ENCODE results near the gene HPCAL1. TPM values are rescaled to one million over a fixed set of nuclear protein-coding genes. Genes with fewer than 3 reads are reported as not detected.

Gene HPCAL1
- total RNA-seq, 6 experiments from 2014 or later, result 23.1 to 68.8 (median 29.1) TPM

DNA sequence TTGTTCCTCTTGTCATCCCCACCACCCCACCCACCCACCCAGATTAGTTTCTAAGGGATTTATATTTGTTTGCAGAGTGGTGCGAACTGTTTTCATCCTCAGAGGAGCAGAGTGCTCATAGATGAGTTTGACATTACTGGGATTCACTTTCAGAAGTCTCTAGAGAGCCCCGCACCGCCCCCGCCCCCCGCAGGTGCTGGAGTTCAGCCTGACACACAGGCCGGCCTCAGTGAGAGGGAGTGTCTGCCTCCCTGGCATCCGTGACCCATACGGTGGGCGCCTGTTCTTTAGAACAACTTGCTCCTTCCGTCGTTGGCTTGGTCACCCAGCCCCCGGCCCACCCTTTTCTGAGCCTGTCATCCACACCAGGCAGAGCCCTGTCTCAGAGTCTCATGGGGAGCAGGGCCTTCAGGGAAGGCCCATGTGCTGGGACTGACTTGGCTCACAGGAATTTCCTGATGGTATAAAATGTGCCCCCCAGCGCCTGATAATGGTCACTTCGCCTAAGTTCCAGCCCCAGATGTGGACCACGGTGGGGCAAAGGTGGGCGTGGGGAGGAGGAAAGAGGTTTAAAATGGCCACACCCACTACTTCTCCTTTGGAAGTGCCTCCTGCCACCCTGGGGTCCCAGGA is 44.3 kb downstream of the HPCAL1 start:
- DNase-seq, result peak in 1 of 3 donors; percentile 34
- Histone ChIP-seq H3K9me3 (no peaks in the 10 kb centered on the region), H3K27ac (peak overlapping the region in 1 of 3 donors; percentile 22), H3K4me3 (no peak overlapping the region), H3K27me3 (no peaks in the 10 kb centered on the region), H3K4me1 (peaks cover 0 to 21% (median 8%) of the 10 kb centered on the region in 4 donors), H3K36me3 (no peaks in the 10 kb centered on the region)
- intact Hi-C loops (cut with DNase I), result no loop called here
- ATAC-seq, result no peak
- TF ChIP-seq, protein P1, sequence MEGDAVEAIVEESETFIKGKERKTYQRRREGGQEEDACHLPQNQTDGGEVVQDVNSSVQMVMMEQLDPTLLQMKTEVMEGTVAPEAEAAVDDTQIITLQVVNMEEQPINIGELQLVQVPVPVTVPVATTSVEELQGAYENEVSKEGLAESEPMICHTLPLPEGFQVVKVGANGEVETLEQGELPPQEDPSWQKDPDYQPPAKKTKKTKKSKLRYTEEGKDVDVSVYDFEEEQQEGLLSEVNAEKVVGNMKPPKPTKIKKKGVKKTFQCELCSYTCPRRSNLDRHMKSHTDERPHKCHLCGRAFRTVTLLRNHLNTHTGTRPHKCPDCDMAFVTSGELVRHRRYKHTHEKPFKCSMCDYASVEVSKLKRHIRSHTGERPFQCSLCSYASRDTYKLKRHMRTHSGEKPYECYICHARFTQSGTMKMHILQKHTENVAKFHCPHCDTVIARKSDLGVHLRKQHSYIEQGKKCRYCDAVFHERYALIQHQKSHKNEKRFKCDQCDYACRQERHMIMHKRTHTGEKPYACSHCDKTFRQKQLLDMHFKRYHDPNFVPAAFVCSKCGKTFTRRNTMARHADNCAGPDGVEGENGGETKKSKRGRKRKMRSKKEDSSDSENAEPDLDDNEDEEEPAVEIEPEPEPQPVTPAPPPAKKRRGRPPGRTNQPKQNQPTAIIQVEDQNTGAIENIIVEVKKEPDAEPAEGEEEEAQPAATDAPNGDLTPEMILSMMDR (IDR thresholded peaks at IDR 0.05), result no peak
- no peak for TF ChIP-seq POLR2A (IDR thresholded peaks at IDR 0.05)
- 71% methylated on average over 6 of the region's 16 CpGs for WGBS (ENCODE audit: insufficient coverage, low coverage, low lambda C conversion rate, missing lambda C conversion rate)

DNA sequence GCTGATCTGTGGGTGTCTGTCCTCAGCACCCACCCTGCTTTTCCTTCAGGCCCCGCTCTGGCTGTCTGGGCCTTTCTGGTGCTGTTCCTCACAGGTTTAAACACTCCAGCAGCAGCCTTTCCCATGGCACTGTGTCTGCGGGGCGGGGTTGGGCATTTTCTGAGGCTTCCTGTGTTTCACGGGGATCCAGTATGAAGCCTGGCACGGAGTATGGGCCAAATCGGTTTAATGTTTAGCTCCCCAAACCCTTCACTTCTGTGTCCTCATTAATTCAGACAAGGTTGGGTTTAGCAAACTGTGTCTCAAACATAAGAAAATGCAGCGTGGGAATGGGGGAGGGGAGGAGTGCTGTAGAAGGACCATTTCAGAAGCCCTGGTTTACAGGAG is 44.9 kb downstream of the HPCAL1 start:
- H3K27ac ChIP-seq, result peak overlapping the region in 1 of 3 donors; percentile 22
- H3K27me3 ChIP-seq, result no peaks in the 10 kb centered on the region
- WGBS (ENCODE audit: insufficient coverage, low coverage, low lambda C conversion rate, missing lambda C conversion rate), result 41% methylated on average over 6 of the region's 7 CpGs
- H3K9me3 ChIP-seq, result no peaks in the 10 kb centered on the region
- TF ChIP-seq, protein P1 (IDR thresholded peaks at IDR 0.05), result no peak
- no peak for TF ChIP-seq POLR2A (IDR thresholded peaks at IDR 0.05)
- no peak overlapping the region for H3K4me3 ChIP-seq
- DNase-seq (peak in 2 of 3 donors; percentile 44 to 64), ATAC-seq (peak; percentile 68 to 78 (median 74))
- no peaks in the 10 kb centered on the region for H3K36me3 ChIP-seq
- H3K4me1 ChIP-seq, result peaks cover 0 to 21% (median 8%) of the 10 kb centered on the region in 4 donors
- intact Hi-C loops (cut with DNase I), result no loop called here

DNA sequence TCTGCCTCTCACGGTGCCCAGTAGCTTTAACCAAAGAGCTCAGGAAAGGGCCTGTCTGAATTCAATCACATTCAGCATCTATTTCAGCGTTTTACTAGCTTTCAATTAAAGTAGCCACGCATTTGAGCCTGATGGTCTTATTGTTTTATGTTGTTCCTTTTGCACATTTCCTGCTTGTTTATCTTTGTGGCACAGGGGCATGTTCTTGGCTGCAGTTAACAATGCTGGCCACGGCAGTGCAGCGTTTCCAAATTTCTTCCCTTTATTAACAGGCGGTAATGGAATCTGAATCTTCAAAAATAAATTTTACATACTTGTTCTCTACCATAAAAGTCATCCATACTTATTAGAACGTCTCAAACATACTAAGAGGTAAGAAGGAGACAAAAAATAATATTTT is 46.2 kb downstream of the HPCAL1 start:
- Histone ChIP-seq H3K4me1 (peaks cover 0 to 21% (median 8%) of the 10 kb centered on the region in 4 donors), H3K9me3 (no peaks in the 10 kb centered on the region), H3K36me3 (no peaks in the 10 kb centered on the region), H3K27me3 (no peaks in the 10 kb centered on the region), H3K4me3 (no peak overlapping the region), H3K27ac (no peak overlapping the region)
- 48% methylated on average over 7 of the region's 7 CpGs for WGBS (ENCODE audit: insufficient coverage, low coverage, low lambda C conversion rate, missing lambda C conversion rate)
- TF ChIP-seq POLR2A (IDR thresholded peaks at IDR 0.05), result no peak
- DNase-seq (no peak), ATAC-seq (peak in 2 of 4 donors; percentile 16 to 28)
- intact Hi-C loops (cut with DNase I), result no loop called here

DNA sequence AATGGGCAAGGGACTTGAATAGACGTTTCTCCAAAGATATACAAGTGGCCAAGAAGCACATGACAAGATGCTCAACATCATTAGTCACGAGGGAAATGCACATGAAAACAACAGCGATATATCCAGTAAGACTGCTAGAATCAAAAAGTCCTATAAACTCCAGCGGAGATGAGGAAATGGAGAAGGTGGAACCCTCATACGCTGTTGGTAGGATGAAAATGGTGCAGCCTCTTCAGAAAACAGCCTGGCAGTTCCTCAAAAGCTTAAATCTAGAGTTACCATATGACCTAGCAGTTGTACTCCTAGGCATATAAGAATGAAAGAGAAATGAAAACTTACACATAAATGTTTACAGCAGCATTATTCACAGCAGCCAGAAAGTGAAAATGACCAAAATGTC is 48.1 kb downstream of the HPCAL1 start:
- ATAC-seq, result peak in 2 of 4 donors; percentile 37 to 47
- no peak overlapping the region for H3K4me3 ChIP-seq
- no peaks in the 10 kb centered on the region for H3K36me3 ChIP-seq
- H3K9me3 ChIP-seq, result no peaks in the 10 kb centered on the region
- intact Hi-C loops (cut with DNase I), result no loop called here
- no peaks in the 10 kb centered on the region for H3K27me3 ChIP-seq
- 37% methylated on average over 5 of the region's 5 CpGs for WGBS (ENCODE audit: insufficient coverage, low coverage, low lambda C conversion rate, missing lambda C conversion rate)
- no peak overlapping the region for H3K27ac ChIP-seq
- H3K4me1 ChIP-seq, result peaks cover 0 to 21% (median 8%) of the 10 kb centered on the region in 4 donors
- TF ChIP-seq, protein P1 (IDR thresholded peaks at IDR 0.05), result no peak
- no peak for TF ChIP-seq POLR2A (IDR thresholded peaks at IDR 0.05)
- DNase-seq, result no peak

DNA sequence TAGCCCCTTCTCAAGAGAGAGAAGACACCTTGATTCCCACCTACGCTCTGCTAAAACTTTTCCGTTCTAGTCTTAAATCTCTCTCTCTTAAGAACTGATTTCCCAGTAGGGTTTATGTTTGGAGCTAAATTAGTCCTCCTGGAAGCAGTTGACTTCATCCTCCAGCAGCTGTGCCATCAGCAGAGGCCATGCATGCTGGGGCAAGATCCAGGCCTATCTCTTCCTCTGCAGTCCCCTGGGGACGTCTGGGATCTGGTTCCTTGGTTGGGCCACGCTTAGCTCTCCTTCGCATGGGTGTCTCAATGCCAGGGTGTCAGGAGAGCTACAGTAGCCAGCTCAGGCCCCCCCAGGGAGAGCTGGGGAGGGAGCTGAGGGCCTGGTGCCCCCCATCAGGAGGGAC is 49.7 kb downstream of the HPCAL1 start:
- no peak for DNase-seq
- WGBS (ENCODE audit: insufficient coverage, low coverage, low lambda C conversion rate, missing lambda C conversion rate), result 78% methylated on average over 3 of the region's 5 CpGs

More for the DNA sequence above, 49.7 kb downstream of the HPCAL1 start:
- H3K4me1 ChIP-seq, result peaks cover 0 to 16% (median 4%) of the 10 kb centered on the region in 4 donors
- TF ChIP-seq POLR2A (IDR thresholded peaks at IDR 0.05), result no peak
- TF ChIP-seq, protein P1 (IDR thresholded peaks at IDR 0.05), result no peak
- no peaks in the 10 kb centered on the region for H3K9me3 ChIP-seq
- no peak overlapping the region for H3K4me3 ChIP-seq
- no peaks in the 10 kb centered on the region for H3K36me3 ChIP-seq
- no peaks in the 10 kb centered on the region for H3K27me3 ChIP-seq
- no peak overlapping the region for H3K27ac ChIP-seq
- no peak for ATAC-seq
- intact Hi-C loops (cut with DNase I), result no loop called here

All from right lobe of liver (tissue), 6 donors.